Measurements from ENCODE around the gene SPATA31E1. TPM values are rescaled to one million over a fixed set of nuclear protein-coding genes. Genes with fewer than 3 reads are reported as not detected.

SPATA31E1 gene
- total and polyA plus RNA-seq, 8 donors, result 0.04 TPM; not detected in 7

GRCh38 chr9:87880116-87880515 is 2.6 kb upstream of the SPATA31E1 start:
- ATAC-seq, result no peak
- no peaks in the 10 kb centered on the region for H3K27me3 ChIP-seq
- H3K9me3 ChIP-seq, result no peaks in the 10 kb centered on the region
- TF ChIP-seq, protein P1, sequence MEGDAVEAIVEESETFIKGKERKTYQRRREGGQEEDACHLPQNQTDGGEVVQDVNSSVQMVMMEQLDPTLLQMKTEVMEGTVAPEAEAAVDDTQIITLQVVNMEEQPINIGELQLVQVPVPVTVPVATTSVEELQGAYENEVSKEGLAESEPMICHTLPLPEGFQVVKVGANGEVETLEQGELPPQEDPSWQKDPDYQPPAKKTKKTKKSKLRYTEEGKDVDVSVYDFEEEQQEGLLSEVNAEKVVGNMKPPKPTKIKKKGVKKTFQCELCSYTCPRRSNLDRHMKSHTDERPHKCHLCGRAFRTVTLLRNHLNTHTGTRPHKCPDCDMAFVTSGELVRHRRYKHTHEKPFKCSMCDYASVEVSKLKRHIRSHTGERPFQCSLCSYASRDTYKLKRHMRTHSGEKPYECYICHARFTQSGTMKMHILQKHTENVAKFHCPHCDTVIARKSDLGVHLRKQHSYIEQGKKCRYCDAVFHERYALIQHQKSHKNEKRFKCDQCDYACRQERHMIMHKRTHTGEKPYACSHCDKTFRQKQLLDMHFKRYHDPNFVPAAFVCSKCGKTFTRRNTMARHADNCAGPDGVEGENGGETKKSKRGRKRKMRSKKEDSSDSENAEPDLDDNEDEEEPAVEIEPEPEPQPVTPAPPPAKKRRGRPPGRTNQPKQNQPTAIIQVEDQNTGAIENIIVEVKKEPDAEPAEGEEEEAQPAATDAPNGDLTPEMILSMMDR (IDR thresholded peaks at IDR 0.05), result no peak
- H3K27ac ChIP-seq, result no peak overlapping the region
- DNase-seq, result no peak
- no peaks in the 10 kb centered on the region for H3K36me3 ChIP-seq
- H3K4me3 ChIP-seq, result no peak overlapping the region
- H3K4me1 ChIP-seq, result no peaks in the 10 kb centered on the region
- intact Hi-C loops (cut with DNase I), result no loop called here

GRCh38 chr9:87880683-87881082 is 2.0 kb upstream of the SPATA31E1 start:
- Histone ChIP-seq H3K27ac (no peak overlapping the region), H3K4me1 (no peaks in the 10 kb centered on the region), H3K36me3 (no peaks in the 10 kb centered on the region), H3K4me3 (no peak overlapping the region), H3K9me3 (no peaks in the 10 kb centered on the region), H3K27me3 (no peaks in the 10 kb centered on the region)
- intact Hi-C loops (cut with DNase I), result no loop called here
- no peak for ATAC-seq
- DNase-seq, result no peak
- TF ChIP-seq, protein P1 (IDR thresholded peaks at IDR 0.05), result no peak

GRCh38 chr9:87883274-87883673 is 597 bp downstream of the SPATA31E1 start:
- no peaks in the 10 kb centered on the region for H3K9me3 ChIP-seq
- H3K36me3 ChIP-seq, result no peaks in the 10 kb centered on the region
- ATAC-seq (no peak), DNase-seq (peak in 1 of 4 donors; percentile 46)
- no peaks in the 10 kb centered on the region for H3K27me3 ChIP-seq
- H3K27ac ChIP-seq, result no peak overlapping the region
- intact Hi-C loops (cut with DNase I), result no loop called here
- no peak overlapping the region for H3K4me3 ChIP-seq
- no peaks in the 10 kb centered on the region for H3K4me1 ChIP-seq
- TF ChIP-seq, protein P1 (IDR thresholded peaks at IDR 0.05), result no peak

- TF ChIP-seq, protein P1 (IDR thresholded peaks at IDR 0.05), result no peak
- Histone ChIP-seq H3K4me3 (no peak overlapping the region), H3K27me3 (no peaks in the 10 kb centered on the region), H3K27ac (no peak overlapping the region), H3K36me3 (no peaks in the 10 kb centered on the region), H3K9me3 (no peaks in the 10 kb centered on the region), H3K4me1 (no peaks in the 10 kb centered on the region)
- no peak for DNase-seq
- ATAC-seq, result no peak
- intact Hi-C loops (cut with DNase I), result no loop called here
Observed at GRCh38 chr9:87883990-87884389, 1.3 kb downstream of the SPATA31E1 start.

DNA sequence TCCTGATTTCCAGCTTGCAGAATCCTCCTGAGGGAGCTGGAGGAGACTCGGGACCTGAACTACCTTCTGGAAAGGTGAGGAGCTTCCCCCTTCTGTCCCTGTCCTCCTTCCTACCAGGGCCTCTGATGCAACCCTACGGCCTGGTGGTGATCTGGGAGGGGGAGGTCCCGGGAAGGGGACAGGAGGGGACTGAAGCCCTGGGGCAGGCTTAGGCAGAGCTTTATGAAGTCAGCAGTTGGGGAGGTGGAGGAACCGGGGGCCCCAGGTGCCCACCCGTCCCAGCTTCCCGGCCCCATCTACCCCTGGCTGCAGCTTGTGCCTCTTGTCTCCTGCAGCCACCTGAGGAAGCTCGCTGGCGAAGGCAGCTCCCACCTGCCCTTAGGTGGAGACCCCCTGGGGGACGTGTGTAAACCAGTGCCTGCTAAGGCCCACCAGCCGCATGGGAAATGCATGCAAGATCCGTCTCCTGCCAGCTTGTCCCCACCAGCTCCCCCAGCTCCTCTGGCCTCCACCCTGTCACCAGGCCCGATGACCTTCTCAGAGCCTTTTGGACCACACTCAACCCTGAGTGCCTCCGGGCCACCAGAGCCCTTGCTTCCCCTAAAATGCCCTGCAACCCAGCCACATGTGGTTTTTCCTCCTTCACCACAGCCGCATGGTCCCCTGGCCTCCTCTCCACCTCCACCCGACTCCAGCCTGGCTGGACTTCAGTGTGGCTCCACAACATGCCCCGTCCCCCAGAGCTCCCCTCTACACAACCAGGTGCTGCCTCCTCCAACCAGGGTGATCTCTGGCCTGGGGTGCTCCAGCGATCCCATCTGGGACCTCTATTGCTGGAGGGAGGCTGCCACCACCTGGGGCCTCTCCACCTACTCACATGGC is 2.1 kb downstream of the SPATA31E1 start:
- intact Hi-C loops (cut with DNase I), result no loop called here
- no peaks in the 10 kb centered on the region for H3K9me3 ChIP-seq
- DNase-seq (peak in 1 of 4 donors; percentile 64), ATAC-seq (no peak)
- no peaks in the 10 kb centered on the region for H3K4me1 ChIP-seq
- no peak overlapping the region for H3K4me3 ChIP-seq
- TF ChIP-seq, protein P1 (IDR thresholded peaks at IDR 0.05), result no peak
- H3K36me3 ChIP-seq, result no peaks in the 10 kb centered on the region
- no peaks in the 10 kb centered on the region for H3K27me3 ChIP-seq
- no peak overlapping the region for H3K27ac ChIP-seq
